Measurements from ENCODE around the gene PIK3CD. TPM values are rescaled to one million over a fixed set of nuclear protein-coding genes. Genes with fewer than 3 reads are reported as not detected.
A peak's percentile ranks its signal among the peaks of the same experiment; 100 is the strongest.

Gene PIK3CD
- total and polyA plus RNA-seq, 10 of the 15 experiments (the other 5 are each of a cell fraction or from before 2014, with no cell fraction given): 7.0 to 101 (median 51.1) TPM

- TF ChIP-seq RAD21 (IDR thresholded peaks at IDR 0.05; ENCODE audit: insufficient read depth, low read depth, low read length) (0 out of 2 replicates have a peak, but pooled peaks have one; percentile 15), EGR1 (IDR thresholded peaks at IDR 0.05; ENCODE audit: borderline replicate concordance in 1 of 2, low read depth in 2 of 2, low read length in 2 of 2) (0 out of 3 replicates have a peak, but pooled peaks of 1 of the 2 experiments have one; percentile 40), BHLHE40 (IDR thresholded peaks at IDR 0.05; ENCODE audit: borderline replicate concordance in 1 of 2, low read depth in 2 of 2, low read length in 1 of 2) (peak; percentile 5 to 77; a peak in 2 of 4 replicates), KLF5 (IDR thresholded peaks at IDR 0.05; ENCODE audit: partially characterized antibody) (no peak), E2F4 (IDR thresholded peaks at IDR 0.05; ENCODE audit: low read depth, low read length) (no peak), IRF5 (IDR thresholded peaks at IDR 0.05; ENCODE audit: borderline replicate concordance) (no peak), SMARCA5 (IDR thresholded peaks at IDR 0.05) (no peak)
Observed at GRCh38 chr1:9721606-9722377, 70.3 kb downstream of the PIK3CD start (continued).

- Histone ChIP-seq H3K4me2 (ENCODE audit: control insufficient read depth, insufficient read depth) (no peak overlapping the region), H4K20me1 (ENCODE audit: control insufficient read depth, insufficient read depth) (no peaks in the 10 kb centered on the region; the same call in 1 of the 2 replicates), H3K9me3 (replicated peaks; ENCODE audit: control insufficient read depth, insufficient read depth, low read length) (no peaks in the 10 kb centered on the region; the same call in 2 of the 3 replicates), H3K27ac (ENCODE audit: control insufficient read depth, insufficient read depth) (no peak overlapping the region), H3K9ac (ENCODE audit: control insufficient read depth, insufficient read depth, low read length) (no peak overlapping the region), H3K4me3 (no peak overlapping the region), H2AFZ (ENCODE audit: control insufficient read depth, low read depth, low read length) (no peak overlapping the region), H3K36me3 (ENCODE audit: control insufficient read depth in 2 of 2, insufficient read depth in 2 of 2, low read length in 1 of 2) (peaks cover 27 to 77% of the 10 kb centered on the region in 2 experiments), H3K27me3 (replicated peaks in 1 of 2; ENCODE audit: control insufficient read depth in 2 of 2, insufficient read depth in 2 of 2, low read length in 1 of 2) (no peaks in the 10 kb centered on the region), H3K4me1 (ENCODE audit: control insufficient read depth, insufficient read depth, low read length) (peaks cover 6% of the 10 kb centered on the region), H3K79me2 (ENCODE audit: control insufficient read depth, insufficient read depth, low read length) (no peaks in the 10 kb centered on the region)
- ChIA-PET POLR2A (no interaction called here), SMC1A (ENCODE audit: uncharacterized antibody, unreplicated experiment) (interaction anchor here (0.6 to 2.2 kb wide), 2 partner anchors 141 to 144 kb away, joined by 3 to 4 read pairs; no protein-coding TSS in a partner anchor), CTCF (interaction anchor here (0.8 to 3.2 kb wide), 3 partner anchors 13 to 706 kb away, joined by 4 to 16 read pairs (median 4); no protein-coding TSS in a partner anchor), RAD21 (ENCODE audit: unreplicated experiment) (interaction anchor here (1.0 to 2.7 kb wide), 2 partner anchors 94 to 144 kb away, joined by 3 to 20 read pairs; no protein-coding TSS in a partner anchor)
- WGBS (ENCODE audit: insufficient coverage, insufficient replicate concordance, low lambda C conversion rate, missing lambda C conversion rate): 85% methylated on average over 8 of the region's 10 CpGs
- FAIRE-seq (no peak), DNase-seq (ENCODE audit: low read depth, low spot score) (no peak), ATAC-seq (no peak)
- BruUV-seq (replicated peaks): no TSS peak
- in situ Hi-C loops (cut with MboI) (no loop called here), intact Hi-C loops (cut with micrococcal nuclease; ENCODE audit: unreplicated experiment) (loop anchor here (2.0 kb wide), 1 partner anchor 144 kb away; no protein-coding TSS in a partner anchor)
- TF ChIP-seq ZBTB4 (CRISPR knock-in tag; IDR thresholded peaks at IDR 0.05): no peak
- TF ChIP-seq TARDBP (IDR thresholded peaks at IDR 0.05; ENCODE audit: borderline replicate concordance): no peak
- TF ChIP-seq RELA (IDR thresholded peaks at IDR 0.05; ENCODE audit: borderline replicate concordance, partially characterized antibody): no peak
- no peak for TF ChIP-seq IRF3 (IDR thresholded peaks at IDR 0.05)
- TF ChIP-seq MEF2A (IDR thresholded peaks at IDR 0.05; ENCODE audit: insufficient read depth, low read depth, low read length): no peak
- no peak for TF ChIP-seq SUPT20H (IDR thresholded peaks at IDR 0.05; ENCODE audit: borderline replicate concordance, control insufficient read depth, low read depth, low read length)
- TF ChIP-seq ASH2L (IDR thresholded peaks at IDR 0.05; ENCODE audit: borderline replicate concordance, low read depth): no peak
Observed at GRCh38 chr1:9722378-9722749, 70.8 kb downstream of the PIK3CD start.
